ENCODE measurements around the gene GPSM1.

Gene GPSM1

GRCh38 chr9:136327304-136327974, at the start of gene GPSM1:
Gene GPSM1, plus strand, starts transcription at chr9:136327539. Its CDS starts 157 bp downstream, at chr9:136327696.
- DNase-seq: peak; percentile 49

GRCh38 chr9:136277746-136278145, 49.6 kb upstream of the GPSM1 start:
- no peak for DNase-seq

GRCh38 chr9:136278221-136278620, 49.1 kb upstream of the GPSM1 start:
- no peak for DNase-seq

GRCh38 chr9:136278894-136279293, 48.4 kb upstream of the GPSM1 start:
- DNase-seq: no peak

- no peak for DNase-seq
Observed at GRCh38 chr9:136279471-136279870, 47.9 kb upstream of the GPSM1 start.

GRCh38 chr9:136280535-136281315, 46.6 kb upstream of the GPSM1 start:
- no peak for DNase-seq

GRCh38 chr9:136281421-136282271, 45.7 kb upstream of the GPSM1 start:
- no peak for DNase-seq

- no peak for DNase-seq
Observed at GRCh38 chr9:136282272-136282861, 45.0 kb upstream of the GPSM1 start.

GRCh38 chr9:136283291-136284235, 43.8 kb upstream of the GPSM1 start:
- peak; percentile 77 for DNase-seq

- no peak for DNase-seq
Observed at GRCh38 chr9:136284311-136284710, 43.0 kb upstream of the GPSM1 start.

GRCh38 chr9:136284951-136285350, 42.4 kb upstream of the GPSM1 start:
- DNase-seq: no peak

GRCh38 chr9:136285501-136286358, 41.6 kb upstream of the GPSM1 start:
- no peak for DNase-seq

- no peak for DNase-seq
Observed at GRCh38 chr9:136286359-136286986, 40.9 kb upstream of the GPSM1 start.

- DNase-seq: no peak
Observed at GRCh38 chr9:136286987-136287379, 40.4 kb upstream of the GPSM1 start.

GRCh38 chr9:136287960-136288753, 39.2 kb upstream of the GPSM1 start:
- DNase-seq: no peak

- DNase-seq: no peak
Observed at GRCh38 chr9:136289651-136290507, 37.5 kb upstream of the GPSM1 start.

- no peak for DNase-seq
Observed at GRCh38 chr9:136290508-136291000, 36.8 kb upstream of the GPSM1 start.

- DNase-seq: no peak
Observed at GRCh38 chr9:136291306-136292025, 35.9 kb upstream of the GPSM1 start.
